AG04450 (cell line): ENCODE data around the gene ABCG4. TPM values are rescaled to one million over a fixed set of nuclear protein-coding genes. Genes with fewer than 3 reads are reported as not detected.

Experiments used
- CTCF ChIA-PET: fragments of 300-600, 350-600 bp; formaldehyde crosslinking; extraction: SDS; loops from one replicate; lab custom pipeline; 2022; ENCODE audit warnings: antibody characterized with exemption, inconsistent platforms; lab: Charles Lee
- POLR2A ChIA-PET: fragments of 350-600 bp; formaldehyde crosslinking; extraction: SDS; loops from one replicate; lab custom pipeline; 2021; ENCODE audit warnings: antibody characterized with exemption, inconsistent platforms; lab: Yijun Ruan, JAX
- DNase-seq: peaks from one replicate; pipeline ENCODE4 v3.0.0-alpha.2; 2011; ENCODE audit warnings: low read depth, low spot score
- H3K27ac ChIP-seq: one replicate; pipeline ENCODE4 v1.5.1; 2012; ENCODE audit warnings: low read depth, low read length, control low read depth
- H3K27me3 ChIP-seq: one replicate; pipeline ENCODE4 v1.6.0; 2012; ENCODE audit warnings: low read length; ENCODE audit not compliant: control insufficient read depth, insufficient read depth
- H3K4me3 ChIP-seq: 2 replicates; pipeline ENCODE4 v1.5.1; 2011; ENCODE audit warnings: mild to moderate bottlenecking, low read depth, low read length, control low read depth
- H3K9me3 ChIP-seq: 2 replicates; pipeline ENCODE4 v1.5.1; 2012; ENCODE audit warnings: low read length; ENCODE audit not compliant: control insufficient read depth, insufficient read depth
- CTCF ChIP-seq: IDR thresholded peaks from 2 replicates; pipeline ENCODE4 v1.5.1; 2011; ENCODE audit warnings: low read depth, low read length, control low read depth, inconsistent platforms
- polyA plus RNA-seq: library from polyadenylated mRNA; depleted of rRNA; stranded (reverse); fragments of >200 nt; gene quantifications from 2 replicates; pipeline ENCODE4 v1.2.3, GENCODE V29; 2011

Gene ABCG4
- polyA plus RNA-seq, 1 experiment: 0.21 TPM

- H3K27me3 ChIP-seq: no peaks in the 10 kb centered on the region
- DNase-seq: peak; percentile 39
- peak; percentile 85 for TF ChIP-seq CTCF
- peak within 1 kb of the TSS; percentile 64 for H3K4me3 ChIP-seq
- no peaks in the 10 kb centered on the region for H3K9me3 ChIP-seq
- POLR2A ChIA-PET: interaction anchor here (0.6 to 1.3 kb wide), 8 partner anchors 12 to 140 kb away, joined by 3 to 6 read pairs (median 3); partner anchors contain the start of gene C2CD2L
- H3K27ac ChIP-seq: peak within 1 kb of the TSS; percentile 52
- CTCF ChIA-PET: interaction anchor here (0.6 to 1.9 kb wide), 18 partner anchors 9 to 172 kb away, joined by 3 to 19 read pairs (median 3); partner anchors contain the start of genes C1QTNF5, CBL and DPAGT1
These were observed 19.8 kb downstream of the ABCG4 start, which contains the start of gene NLRX1 for GRCh38 chr11:119168471-119169281. Gene NLRX1, plus strand, starts transcription at chr11:119168725. Its CDS starts 2,679 bp downstream, at chr11:119171404.

- ChIA-PET CTCF (interaction anchor here (0.6 to 1.9 kb wide), 19 partner anchors 8 to 964 kb away, joined by 3 to 19 read pairs (median 3); partner anchors contain the start of genes C1QTNF5, CBL and DPAGT1), POLR2A (interaction anchor here (0.6 to 1.3 kb wide), 8 partner anchors 12 to 140 kb away, joined by 3 to 6 read pairs (median 3); partner anchors contain the start of gene C2CD2L)
- H3K4me3 ChIP-seq: peak overlapping the region; percentile 64
- TF ChIP-seq CTCF: no peak
- H3K9me3 ChIP-seq: no peaks in the 10 kb centered on the region; the same call in 1 of the 2 replicates
- no peaks in the 10 kb centered on the region for H3K27me3 ChIP-seq
- peak overlapping the region; percentile 52 for H3K27ac ChIP-seq
- DNase-seq: no peak
These were observed 20.4 kb downstream of the ABCG4 start for GRCh38 chr11:119169282-119169719.

GRCh38 chr11:119172513-119172912, 23.7 kb downstream of the ABCG4 start:
- no peak for DNase-seq
- H3K9me3 ChIP-seq: no peaks in the 10 kb centered on the region; the same call in 1 of the 2 replicates
- TF ChIP-seq CTCF: no peak
- H3K4me3 ChIP-seq: no peak overlapping the region
- ChIA-PET CTCF (interaction anchor here (3.4 kb wide), 1 partner anchor 33 kb away, joined by 18 read pairs; the partner anchor contains the start of gene CBL), POLR2A (no interaction called here)
- no peaks in the 10 kb centered on the region for H3K27me3 ChIP-seq
- no peak overlapping the region for H3K27ac ChIP-seq

- ChIA-PET POLR2A (no interaction called here), CTCF (interaction anchor here (2.7 to 3.4 kb wide), 2 partner anchors 23 to 32 kb away, joined by 11 to 18 read pairs; partner anchors contain the start of gene CBL)
- Histone ChIP-seq H3K9me3 (no peaks in the 10 kb centered on the region; the same call in 1 of the 2 replicates), H3K27ac (no peak overlapping the region), H3K27me3 (no peaks in the 10 kb centered on the region), H3K4me3 (no peak overlapping the region)
- DNase-seq: no peak
- TF ChIP-seq CTCF: no peak
These were observed 24.6 kb downstream of the ABCG4 start for GRCh38 chr11:119173453-119173852.
